ENCODE data around the gene PCDHGA7.

Gene PCDHGA7

GRCh38 chr5:141349917-141350619 lies 32.5 kb upstream of the PCDHGA7 start, which contains the start of gene PCDHGB1:
Gene PCDHGB1 (plus strand): TSS chr5:141350099. CDS start chr5:141350261, 162 bp downstream.
- DNase-seq (ENCODE audit: low read depth, low spot score), result no peak
- Histone ChIP-seq H3K9ac (ENCODE audit: insufficient read length) (no peak within 1 kb of the TSS), H3K27ac (no peak within 1 kb of the TSS), H3K4me3 (peak within 1 kb of the TSS; percentile 21; the same call in 1 of the 2 replicates), H3K9me3 (ENCODE audit: low read depth, low read length) (no peaks in the 10 kb centered on the region; the same call in 1 of the 2 replicates), H3K36me3 (ENCODE audit: insufficient read depth, low read length) (no peaks in the 10 kb centered on the region)
- TF ChIP-seq FOXP2 (optimal IDR thresholded peaks at IDR 0.05; ENCODE audit: control extremely low read depth, extremely low read length, insufficient read depth) (no peak), POLR2AphosphoS5 (IDR thresholded peaks at IDR 0.05; ENCODE audit: borderline replicate concordance, low read depth, low read length) (no peak), EZH2 (IDR thresholded peaks at IDR 0.05) (no peak)

GRCh38 chr5:141351591-141351990 lies 31.0 kb upstream of the PCDHGA7 start:
- no peak overlapping the region for H3K4me3 ChIP-seq
- TF ChIP-seq EZH2 (IDR thresholded peaks at IDR 0.05) (no peak), POLR2AphosphoS5 (IDR thresholded peaks at IDR 0.05; ENCODE audit: borderline replicate concordance, low read depth, low read length) (no peak), FOXP2 (optimal IDR thresholded peaks at IDR 0.05; ENCODE audit: control extremely low read depth, extremely low read length, insufficient read depth) (no peak)
- H3K9ac ChIP-seq (ENCODE audit: insufficient read length), result no peak overlapping the region
- DNase-seq (ENCODE audit: low read depth, low spot score), result no peak
- no peaks in the 10 kb centered on the region for H3K36me3 ChIP-seq (ENCODE audit: insufficient read depth, low read length)
- no peak overlapping the region for H3K27ac ChIP-seq
- H3K9me3 ChIP-seq (ENCODE audit: low read depth, low read length), result no peaks in the 10 kb centered on the region; the same call in 1 of the 2 replicates

GRCh38 chr5:141354900-141355469 lies 27.6 kb upstream of the PCDHGA7 start, which contains the start of gene PCDHGA4:
Gene PCDHGA4 (plus strand): TSS chr5:141355021. CDS start chr5:141355108, 87 bp downstream.
- DNase-seq (ENCODE audit: low read depth, low spot score), result no peak
- TF ChIP-seq EZH2 (IDR thresholded peaks at IDR 0.05), result no peak
- no peak for TF ChIP-seq POLR2AphosphoS5 (IDR thresholded peaks at IDR 0.05; ENCODE audit: borderline replicate concordance, low read depth, low read length)
- no peak for TF ChIP-seq FOXP2 (optimal IDR thresholded peaks at IDR 0.05; ENCODE audit: control extremely low read depth, extremely low read length, insufficient read depth)
- Histone ChIP-seq H3K4me3 (no peak within 1 kb of the TSS), H3K9ac (ENCODE audit: insufficient read length) (no peak within 1 kb of the TSS), H3K36me3 (ENCODE audit: insufficient read depth, low read length) (no peaks in the 10 kb centered on the region), H3K9me3 (ENCODE audit: low read depth, low read length) (no peaks in the 10 kb centered on the region; the same call in 1 of the 2 replicates), H3K27ac (no peak within 1 kb of the TSS)

- no peak overlapping the region for H3K27ac ChIP-seq
- TF ChIP-seq FOXP2 (optimal IDR thresholded peaks at IDR 0.05; ENCODE audit: control extremely low read depth, extremely low read length, insufficient read depth) (no peak), POLR2AphosphoS5 (IDR thresholded peaks at IDR 0.05; ENCODE audit: borderline replicate concordance, low read depth, low read length) (no peak), EZH2 (IDR thresholded peaks at IDR 0.05) (no peak)
- no peaks in the 10 kb centered on the region for H3K36me3 ChIP-seq (ENCODE audit: insufficient read depth, low read length)
- H3K4me3 ChIP-seq, result no peak overlapping the region
- DNase-seq (ENCODE audit: low read depth, low spot score), result no peak
- no peaks in the 10 kb centered on the region; the same call in 1 of the 2 replicates for H3K9me3 ChIP-seq (ENCODE audit: low read depth, low read length)
- H3K9ac ChIP-seq (ENCODE audit: insufficient read length), result no peak overlapping the region
Measured at GRCh38 chr5:141355641-141356040, 26.9 kb upstream of the PCDHGA7 start.

- no peak overlapping the region for H3K27ac ChIP-seq
- H3K36me3 ChIP-seq (ENCODE audit: insufficient read depth, low read length), result no peaks in the 10 kb centered on the region
- no peaks in the 10 kb centered on the region; the same call in 1 of the 2 replicates for H3K9me3 ChIP-seq (ENCODE audit: low read depth, low read length)
- no peak overlapping the region for H3K9ac ChIP-seq (ENCODE audit: insufficient read length)
- DNase-seq (ENCODE audit: low read depth, low spot score), result no peak
- H3K4me3 ChIP-seq, result no peak overlapping the region
- TF ChIP-seq FOXP2 (optimal IDR thresholded peaks at IDR 0.05; ENCODE audit: control extremely low read depth, extremely low read length, insufficient read depth), result no peak
- TF ChIP-seq POLR2AphosphoS5 (IDR thresholded peaks at IDR 0.05; ENCODE audit: borderline replicate concordance, low read depth, low read length), result no peak
- TF ChIP-seq EZH2 (IDR thresholded peaks at IDR 0.05), result no peak
Measured at GRCh38 chr5:141356133-141356532, 26.4 kb upstream of the PCDHGA7 start.

GRCh38 chr5:141356950-141357349 lies 25.6 kb upstream of the PCDHGA7 start:
- Histone ChIP-seq H3K9ac (ENCODE audit: insufficient read length) (no peak overlapping the region), H3K27ac (no peak overlapping the region), H3K4me3 (no peak overlapping the region), H3K9me3 (ENCODE audit: low read depth, low read length) (no peaks in the 10 kb centered on the region; the same call in 1 of the 2 replicates), H3K36me3 (ENCODE audit: insufficient read depth, low read length) (no peaks in the 10 kb centered on the region)
- TF ChIP-seq EZH2 (IDR thresholded peaks at IDR 0.05) (no peak), POLR2AphosphoS5 (IDR thresholded peaks at IDR 0.05; ENCODE audit: borderline replicate concordance, low read depth, low read length) (no peak), FOXP2 (optimal IDR thresholded peaks at IDR 0.05; ENCODE audit: control extremely low read depth, extremely low read length, insufficient read depth) (no peak)
- DNase-seq (ENCODE audit: low read depth, low spot score), result no peak

GRCh38 chr5:141359790-141360426 lies 22.6 kb upstream of the PCDHGA7 start, which contains the start of gene PCDHGB2:
Gene PCDHGB2 (plus strand): TSS chr5:141359994. CDS start chr5:141360136, 142 bp downstream.
- Histone ChIP-seq H3K9me3 (ENCODE audit: low read depth, low read length) (peaks cover 5% of the 10 kb centered on the region; the same call in 1 of the 2 replicates), H3K36me3 (ENCODE audit: insufficient read depth, low read length) (no peaks in the 10 kb centered on the region), H3K27ac (no peak within 1 kb of the TSS), H3K9ac (ENCODE audit: insufficient read length) (no peak within 1 kb of the TSS), H3K4me3 (peak within 1 kb of the TSS; percentile 49)
- TF ChIP-seq FOXP2 (optimal IDR thresholded peaks at IDR 0.05; ENCODE audit: control extremely low read depth, extremely low read length, insufficient read depth) (no peak), EZH2 (IDR thresholded peaks at IDR 0.05) (no peak)
- DNase-seq (ENCODE audit: low read depth, low spot score), result no peak

GRCh38 chr5:141360685-141361084 lies 21.9 kb upstream of the PCDHGA7 start:
- Histone ChIP-seq H3K9me3 (ENCODE audit: low read depth, low read length) (peaks cover 5% of the 10 kb centered on the region; the same call in 1 of the 2 replicates), H3K36me3 (ENCODE audit: insufficient read depth, low read length) (no peaks in the 10 kb centered on the region)
- no peak for DNase-seq (ENCODE audit: low read depth, low spot score)

More at GRCh38 chr5:141360685-141361084, 21.9 kb upstream of the PCDHGA7 start:
- Histone ChIP-seq H3K9ac (ENCODE audit: insufficient read length) (no peak overlapping the region), H3K4me3 (no peak overlapping the region), H3K27ac (no peak overlapping the region)
- no peak for TF ChIP-seq FOXP2 (optimal IDR thresholded peaks at IDR 0.05; ENCODE audit: control extremely low read depth, extremely low read length, insufficient read depth)
- TF ChIP-seq EZH2 (IDR thresholded peaks at IDR 0.05), result no peak
- TF ChIP-seq POLR2AphosphoS5 (IDR thresholded peaks at IDR 0.05; ENCODE audit: borderline replicate concordance, low read depth, low read length), result no peak

Data from SK-N-MC (cell line).